ENCODE data around the gene MMP24OS.

- TF ChIP-seq CTCF (IDR thresholded peaks at IDR 0.05) (no peak), POLR2A (IDR thresholded peaks at IDR 0.05) (no peak), POLR2AphosphoS5 (IDR thresholded peaks at IDR 0.05) (no peak)
These were observed 15.7 kb upstream of the MMP24OS start for GRCh38 chr20:35293303-35294292.

All from gastroesophageal sphincter (tissue), 3 donors.